NCI-H69 (cell line): ENCODE data around the gene CYGB.
"Not testable (repeated sequence)": the region's sequence is repeated elsewhere in the genome, so short reads cannot be mapped to it uniquely, and the experiment has no call there.

Source experiments
- DNase-seq: peaks from one replicate; lab custom pipeline; 2025; lab: John Stamatoyannopoulos, UW

The CYGB gene

DNA sequence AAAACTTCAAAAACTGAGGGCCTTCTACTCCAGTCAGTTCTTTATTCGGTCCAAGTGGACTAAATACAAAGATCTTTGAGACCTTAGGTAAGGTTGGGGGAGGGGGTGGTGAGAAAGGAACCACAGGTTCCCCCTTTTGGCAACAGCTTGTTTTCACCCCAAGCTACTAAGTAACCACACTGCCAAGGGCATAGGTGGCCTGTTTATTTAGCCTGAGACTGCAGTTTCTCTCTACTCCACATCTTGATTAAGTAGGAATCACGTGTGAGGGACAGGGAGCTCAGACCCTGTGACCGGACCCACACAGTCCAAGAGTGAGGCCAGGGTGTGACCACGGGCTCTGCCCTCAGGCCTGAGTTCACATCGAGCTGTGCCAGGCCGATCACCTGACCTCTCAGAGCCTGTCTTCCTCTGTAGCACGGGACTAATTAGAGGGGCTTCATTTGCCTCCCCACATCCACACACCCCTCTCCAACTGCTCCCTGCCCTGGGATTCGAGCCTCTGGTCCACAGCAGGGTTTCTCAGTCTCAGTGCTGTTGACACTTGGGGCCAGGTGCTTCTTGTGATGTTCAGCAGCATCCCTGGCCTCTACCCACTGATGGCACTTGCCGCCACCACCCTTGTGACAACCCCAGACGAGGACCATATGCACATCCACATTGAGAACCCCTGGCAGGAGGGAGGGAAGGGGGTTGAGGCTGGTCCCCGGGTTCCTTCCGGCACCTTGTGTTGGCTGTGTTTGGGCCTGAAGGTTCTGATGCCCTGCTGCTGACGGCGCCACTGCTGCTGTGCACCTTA lies 30.3 kb upstream of the CYGB start:
- no peak for DNase-seq

GRCh38 chr17:76566988-76567431 lies 29.5 kb upstream of the CYGB start:
- no peak for DNase-seq

DNA sequence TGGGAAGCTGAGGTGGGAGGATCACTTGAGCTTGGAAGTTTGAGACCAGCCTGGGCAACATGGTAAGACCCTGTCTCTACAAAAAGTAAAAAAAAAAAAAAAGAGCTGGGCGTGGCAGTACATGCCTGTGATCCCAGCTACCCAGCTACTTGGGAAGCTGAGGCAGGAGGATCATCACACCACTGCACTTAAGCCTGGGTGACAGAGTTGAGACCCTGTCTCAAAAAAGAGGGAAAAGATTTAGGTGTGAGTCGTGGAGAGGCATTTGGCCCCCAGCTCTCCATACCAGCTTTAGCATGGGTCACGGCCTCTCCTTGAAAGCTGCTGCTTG lies 29.1 kb upstream of the CYGB start:
- no peak for DNase-seq

- DNase-seq, result no peak
Measured at GRCh38 chr17:76565728-76566612, 28.5 kb upstream of the CYGB start.

DNA sequence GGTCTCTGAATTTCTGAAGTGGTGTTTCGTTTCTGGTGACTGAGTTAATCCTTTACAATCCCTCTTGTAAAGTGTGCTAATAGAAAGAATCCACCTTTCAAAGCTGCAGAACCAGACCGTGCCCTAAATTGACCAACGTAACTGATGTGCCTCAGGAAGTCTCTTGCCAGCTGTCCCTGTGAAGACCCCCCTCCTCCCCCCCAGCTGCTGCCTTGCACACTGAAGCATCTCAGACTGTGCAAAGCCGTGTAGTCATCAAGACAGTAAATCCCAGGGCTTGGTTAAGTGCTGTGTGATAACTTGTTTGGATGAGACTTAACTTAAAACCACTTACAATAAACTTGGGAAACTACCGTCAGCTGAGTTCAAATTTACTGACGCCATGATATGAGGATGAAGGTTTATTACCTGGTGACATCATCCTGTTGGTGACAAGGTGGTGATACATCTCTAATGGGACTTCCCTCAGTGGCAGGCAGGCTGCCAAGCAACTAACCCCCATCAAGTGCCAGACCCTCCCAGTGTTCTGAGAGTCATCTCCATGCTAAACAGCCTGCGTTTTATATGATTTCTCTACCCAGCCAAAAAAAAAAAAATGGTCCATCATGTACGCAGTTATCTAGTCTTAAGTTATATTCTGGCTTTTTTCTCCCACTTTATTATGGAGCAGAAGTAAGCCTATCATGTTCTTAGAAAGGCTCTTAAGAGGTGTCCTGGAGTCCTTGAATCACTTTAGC lies 27.6 kb upstream of the CYGB start:
- peak; percentile 56 for DNase-seq

DNA sequence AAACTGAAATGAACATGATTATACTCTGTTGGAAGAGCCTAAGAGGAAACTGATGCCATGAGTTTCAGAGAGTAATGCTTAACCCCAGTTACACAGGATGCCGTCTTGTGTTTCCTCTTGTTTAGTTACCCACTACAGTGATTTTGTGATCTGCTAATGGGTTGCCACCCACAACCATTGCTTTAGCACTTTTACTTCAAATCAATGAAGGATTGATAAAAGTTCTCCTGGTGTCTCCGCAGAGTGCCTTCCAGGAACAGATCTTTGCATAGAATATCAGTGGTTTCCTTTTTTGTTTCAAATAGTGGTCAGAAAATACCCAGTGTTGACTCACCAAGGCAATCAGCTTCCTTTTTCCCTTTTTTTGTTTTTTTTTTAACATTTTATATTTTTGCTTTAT lies 25.9 kb upstream of the CYGB start:
- not testable (repeated sequence) for DNase-seq

DNA sequence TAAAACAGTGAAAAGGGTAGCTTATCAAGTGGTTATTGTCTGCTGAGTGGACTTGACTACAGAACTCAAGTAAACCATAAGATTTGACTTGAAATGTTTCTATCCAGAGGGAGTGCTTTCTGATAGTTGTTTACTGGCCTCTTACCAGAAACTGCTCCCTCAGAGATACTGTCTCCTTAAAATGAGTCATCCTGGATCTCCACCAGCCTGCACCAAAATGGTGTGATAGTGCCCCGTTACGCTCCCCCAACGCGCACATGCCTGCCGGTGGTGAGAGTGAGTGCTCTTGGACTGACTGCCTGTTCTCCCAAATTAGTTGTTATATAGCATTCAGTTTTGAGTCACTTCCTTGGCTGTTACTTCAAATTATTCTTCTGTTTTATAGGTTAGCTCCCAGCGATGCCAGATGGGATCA lies 25.2 kb upstream of the CYGB start:
- no peak for DNase-seq

- DNase-seq, result no peak
Measured at GRCh38 chr17:76561799-76562268, 24.3 kb upstream of the CYGB start.

GRCh38 chr17:76561332-76561731 lies 23.8 kb upstream of the CYGB start:
- DNase-seq, result no peak

GRCh38 chr17:76560877-76561221 lies 23.3 kb upstream of the CYGB start:
- no peak for DNase-seq

GRCh38 chr17:76560036-76560876 lies 22.7 kb upstream of the CYGB start:
- no peak for DNase-seq

- DNase-seq, result not testable (repeated sequence)
Measured at GRCh38 chr17:76559460-76559859, 22.0 kb upstream of the CYGB start.

GRCh38 chr17:76558198-76559095 lies 20.9 kb upstream of the CYGB start:
- DNase-seq, result peak; percentile 64

DNA sequence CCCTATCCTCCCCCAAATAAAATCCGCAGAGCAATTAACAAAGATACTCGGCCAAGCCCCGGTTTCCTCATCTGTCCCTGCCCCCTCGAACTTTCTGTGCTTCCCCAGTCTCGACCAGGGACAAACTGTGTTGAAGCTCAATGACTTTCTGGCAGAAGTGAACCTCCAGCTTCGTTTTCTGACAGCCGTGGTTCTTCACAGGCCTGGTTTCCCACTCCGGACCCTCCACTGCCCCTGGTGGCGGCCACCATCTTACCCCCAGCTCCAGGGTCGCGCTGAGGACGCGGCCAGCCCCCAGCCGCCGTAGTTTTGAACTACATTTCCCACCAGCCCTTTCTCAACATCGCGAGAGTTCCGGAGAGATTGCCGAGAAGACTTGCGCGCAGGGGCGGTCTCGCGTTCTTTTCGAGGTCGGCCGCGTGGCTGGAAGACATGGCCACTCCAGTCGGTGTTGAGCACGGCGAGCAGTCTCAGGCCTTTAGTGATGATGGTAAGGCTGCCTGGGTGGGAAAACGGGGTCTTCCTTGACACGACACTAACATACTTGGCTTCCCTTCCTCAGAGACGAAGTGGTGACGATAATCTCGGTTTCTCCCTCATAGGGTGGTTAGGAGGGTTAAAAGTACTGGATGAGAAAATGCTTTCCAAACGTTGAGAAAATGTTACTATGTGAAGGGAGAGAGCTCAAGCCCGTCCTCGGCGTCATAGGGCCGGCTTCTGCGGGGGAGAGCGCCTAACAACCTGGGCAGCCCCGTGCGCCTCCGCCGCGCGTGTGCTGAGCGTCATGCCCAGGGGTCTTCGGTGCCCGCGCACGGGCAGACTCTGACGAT lies 20.1 kb upstream of the CYGB start:
- peak; percentile 99 for DNase-seq

GRCh38 chr17:76556765-76557367 lies 19.4 kb upstream of the CYGB start:
- DNase-seq, result peak; percentile 70

DNA sequence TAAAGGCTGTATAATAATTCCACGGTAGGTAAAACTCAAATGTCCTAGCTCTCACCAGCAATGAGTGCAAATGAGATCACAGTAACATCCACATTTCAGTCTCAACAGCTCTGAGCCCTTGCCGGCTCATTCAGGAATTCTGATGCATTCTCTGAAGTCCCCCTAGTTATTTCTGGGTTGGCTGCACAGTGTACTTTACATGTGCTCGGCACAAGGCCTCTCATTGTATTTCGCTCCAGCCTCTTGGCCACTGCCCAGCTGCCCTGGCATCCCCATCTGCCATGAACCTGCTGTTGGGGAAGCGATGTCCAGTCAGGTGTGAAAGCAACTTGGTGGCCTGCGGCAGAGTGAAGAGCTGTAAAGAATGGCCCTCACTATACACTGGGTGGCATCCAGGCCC lies 16.6 kb upstream of the CYGB start:
- no peak for DNase-seq

- DNase-seq, result no peak
Measured at GRCh38 chr17:76553178-76553908, 15.8 kb upstream of the CYGB start.

GRCh38 chr17:76551685-76552084 lies 14.2 kb upstream of the CYGB start:
- DNase-seq, result peak; percentile 51
